Spleen (tissue), 11 donors: ENCODE measurements around the gene UNC79. TPM values are rescaled to one million over a fixed set of nuclear protein-coding genes. Genes with fewer than 3 reads are reported as not detected.

Experiments
- DNase-seq: peaks from one replicate; pipeline ENCODE4 v3.0.0-alpha.2; 2020
- H3K27ac ChIP-seq, 8 donors: fragments of 200-600 bp; sonication (generic) in 7 of 8; 1 replicate in 4 of 8; 2 replicates in 4 of 8; pipeline versions ENCODE4 v1.5.0 to v1.8.0; 2016 to 2021; ENCODE audit warnings: inconsistent platforms in 4 of 8, mild to moderate bottlenecking in 4 of 8, moderate library complexity in 1 of 8
- H3K27me3 ChIP-seq, 7 donors: fragments of 200-600 bp; sonication (generic) in 6 of 7; replicated peaks in 1 of 7; 1 replicate in 4 of 7; 2 replicates in 3 of 7; pipeline versions ENCODE4 v1.5.0 to v1.8.0; 2016 to 2021; ENCODE audit warnings: inconsistent platforms in 3 of 7, mild to moderate bottlenecking in 1 of 7
- H3K36me3 ChIP-seq, 6 donors: fragments of 200-600 bp; sonication (generic) in 5 of 6; 1 replicate in 4 of 6; 2 replicates in 2 of 6; pipeline versions ENCODE4 v1.5.0 to v1.8.0; 2016 to 2021; ENCODE audit warnings: inconsistent platforms in 2 of 6
- H3K4me1 ChIP-seq, 6 donors: fragments of 200-600 bp; sonication (generic) in 5 of 6; 1 replicate in 3 of 6; 2 replicates in 3 of 6; pipeline versions ENCODE4 v1.5.0 to v1.8.0; 2016 to 2021; ENCODE audit warnings: inconsistent platforms in 3 of 6
- H3K4me3 ChIP-seq, 8 donors: fragments of 200-600 bp; sonication (generic) in 7 of 8; 1 replicate in 4 of 8; 2 replicates in 4 of 8; pipeline versions ENCODE4 v1.5.0 to v1.8.0; 2016 to 2021; ENCODE audit warnings: inconsistent platforms in 4 of 8, mild to moderate bottlenecking in 4 of 8, moderate library complexity in 2 of 8
- H3K9me3 ChIP-seq, 8 donors: fragments of 200-600 bp; sonication (generic) in 7 of 8; 1 replicate in 4 of 8; 2 replicates in 4 of 8; pipeline versions ENCODE4 v1.5.0 to v1.8.0; 2016 to 2021; ENCODE audit warnings: inconsistent platforms in 4 of 8
- POLR2A ChIP-seq, 3 donors: fragments of 450-650 bp; IDR thresholded peaks; one replicate each; pipeline ENCODE4 v1.5.1; 2017; ENCODE audit warnings: antibody characterized with exemption in 3 of 3, mild to moderate bottlenecking in 1 of 3
- POLR2AphosphoS5 ChIP-seq, 3 donors: sonication (generic); formaldehyde crosslinking; IDR thresholded peaks; one replicate each; pipeline ENCODE4 v1.5.1; 2017; ENCODE audit warnings: antibody characterized with exemption in 3 of 3
- WGBS, 5 donors: extraction: QIAGEN DNeasy Blood & Tissue Kit in 3 of 5; methylation state at CpG; one replicate each; pipeline versions ENCODE4 v1.1.5 to v1.1.7; 2013 to 2018; 5-methylcytosine and 5-hydroxymethylcytosine counted together
- intact Hi-C: fragments of 100-400 bp; cut with DNase I; formaldehyde crosslinking; loops from one replicate; pipeline ENCODE4 v1.15.0; 2023; ENCODE audit warnings: low total_unique reads
- polyA plus RNA-seq, 3 donors: library from polyadenylated mRNA; stranded (reverse); fragments of 200-250 nt; gene quantifications; one replicate each; pipeline ENCODE4 v1.2.1, GENCODE V29; 2013
- total RNA-seq, 7 donors: library from RNA; depleted of rRNA in 3 of 7; stranded (reverse); fragments of >200 nt in 3 of 7; fragmentation: NEBNext Ultra II Directional in 4 of 7; extraction: Animal tissue kit (Norgen Biotek cat#: 25700) in 4 of 7; gene quantifications; one replicate each; pipeline versions ENCODE4 v1.1.0 to v1.2.1, GENCODE V29; 2016 to 2021
- TF ChIP-seq, protein P1 (sequence below), 11 experiments: fragments of 200-600 bp in 7 of 11; fragments of 450-650 bp in 4 of 11; sonication (generic) in 4 of 11; IDR thresholded peaks in 8 of 11; conservative IDR thresholded peaks in 3 of 11; 1 replicate in 7 of 11; 2 replicates in 4 of 11; pipeline versions ENCODE4 v1.4.0 to v1.8.0; 2016 to 2021; ENCODE audit warnings: antibody characterized with exemption in 11 of 11, inconsistent platforms in 4 of 11, mild to moderate bottlenecking in 1 of 11
- donor health status: healthy with polysubstance abuse.
- donor health status: DM: no; HTN: no; CAD: no; lungs with moderate emphysema.
- donor health status: DM: no; HTN: no; CAD: no.
- donor health status: Bipolar disorder and iron deficiency.
- donor health status: healthy.
- donor health status: DM: no; HTN: no; CAD: no.
- donor health status: DM: yes; HTN: yes; CAD: no.

The UNC79 gene
- total and polyA plus RNA-seq, 10 donors, result 0.03 to 0.24 (median 0.08) TPM; not detected in 2

DNA sequence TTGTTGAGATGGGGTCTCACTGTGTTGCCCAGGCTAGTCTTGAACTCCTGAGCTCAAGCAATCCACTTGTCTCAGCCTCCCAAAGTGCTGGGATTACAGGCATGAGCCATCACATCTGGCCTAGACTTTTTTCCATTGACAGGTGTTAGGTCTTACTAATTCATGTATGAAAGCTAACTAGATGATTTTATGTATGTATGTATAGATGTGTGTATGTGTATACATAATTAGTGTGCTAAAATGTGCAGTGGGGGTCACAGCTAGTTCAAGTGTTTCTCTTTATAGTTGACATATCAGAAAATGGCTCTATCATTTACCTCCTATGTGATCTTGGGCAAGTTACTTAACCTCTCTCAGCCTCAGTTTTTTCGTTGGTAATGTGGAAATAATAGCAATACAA lies 23.5 kb downstream of the UNC79 start:
- H3K27me3 ChIP-seq, result peaks cover 0 to 8% (median 0%) of the 10 kb centered on the region in 7 donors
- no peaks in the 10 kb centered on the region for H3K4me1 ChIP-seq
- no peak for DNase-seq
- no peaks in the 10 kb centered on the region for H3K36me3 ChIP-seq
- H3K27ac ChIP-seq, result no peak overlapping the region
- H3K9me3 ChIP-seq, result no peaks in the 10 kb centered on the region
- intact Hi-C loops, result no loop called here
- no peak overlapping the region for H3K4me3 ChIP-seq
- TF ChIP-seq, protein P1, sequence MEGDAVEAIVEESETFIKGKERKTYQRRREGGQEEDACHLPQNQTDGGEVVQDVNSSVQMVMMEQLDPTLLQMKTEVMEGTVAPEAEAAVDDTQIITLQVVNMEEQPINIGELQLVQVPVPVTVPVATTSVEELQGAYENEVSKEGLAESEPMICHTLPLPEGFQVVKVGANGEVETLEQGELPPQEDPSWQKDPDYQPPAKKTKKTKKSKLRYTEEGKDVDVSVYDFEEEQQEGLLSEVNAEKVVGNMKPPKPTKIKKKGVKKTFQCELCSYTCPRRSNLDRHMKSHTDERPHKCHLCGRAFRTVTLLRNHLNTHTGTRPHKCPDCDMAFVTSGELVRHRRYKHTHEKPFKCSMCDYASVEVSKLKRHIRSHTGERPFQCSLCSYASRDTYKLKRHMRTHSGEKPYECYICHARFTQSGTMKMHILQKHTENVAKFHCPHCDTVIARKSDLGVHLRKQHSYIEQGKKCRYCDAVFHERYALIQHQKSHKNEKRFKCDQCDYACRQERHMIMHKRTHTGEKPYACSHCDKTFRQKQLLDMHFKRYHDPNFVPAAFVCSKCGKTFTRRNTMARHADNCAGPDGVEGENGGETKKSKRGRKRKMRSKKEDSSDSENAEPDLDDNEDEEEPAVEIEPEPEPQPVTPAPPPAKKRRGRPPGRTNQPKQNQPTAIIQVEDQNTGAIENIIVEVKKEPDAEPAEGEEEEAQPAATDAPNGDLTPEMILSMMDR (IDR thresholded peaks at IDR 0.05 in 8 of 11, conservative IDR thresholded peaks at IDR 0.05 in 3 of 11), result no peak
- TF ChIP-seq POLR2A (IDR thresholded peaks at IDR 0.05) (no peak), POLR2AphosphoS5 (IDR thresholded peaks at IDR 0.05) (no peak)
- WGBS, 5 donors, result 45 to 64% (median 56%) methylated on average over 1 of the region's 1 CpG

GRCh38 chr14:93456356-93456755 lies 25.6 kb downstream of the UNC79 start:
- H3K36me3 ChIP-seq, result no peaks in the 10 kb centered on the region
- peaks cover 0 to 8% (median 0%) of the 10 kb centered on the region in 7 donors for H3K27me3 ChIP-seq
- no peak overlapping the region for H3K27ac ChIP-seq
- H3K4me3 ChIP-seq, result no peak overlapping the region
- intact Hi-C loops, result no loop called here
- DNase-seq, result no peak
- no peaks in the 10 kb centered on the region for H3K4me1 ChIP-seq
- no peaks in the 10 kb centered on the region for H3K9me3 ChIP-seq
- TF ChIP-seq, protein P1 (IDR thresholded peaks at IDR 0.05 in 8 of 11, conservative IDR thresholded peaks at IDR 0.05 in 3 of 11), result no peak
- TF ChIP-seq POLR2AphosphoS5 (IDR thresholded peaks at IDR 0.05) (no peak), POLR2A (IDR thresholded peaks at IDR 0.05) (no peak)

DNA sequence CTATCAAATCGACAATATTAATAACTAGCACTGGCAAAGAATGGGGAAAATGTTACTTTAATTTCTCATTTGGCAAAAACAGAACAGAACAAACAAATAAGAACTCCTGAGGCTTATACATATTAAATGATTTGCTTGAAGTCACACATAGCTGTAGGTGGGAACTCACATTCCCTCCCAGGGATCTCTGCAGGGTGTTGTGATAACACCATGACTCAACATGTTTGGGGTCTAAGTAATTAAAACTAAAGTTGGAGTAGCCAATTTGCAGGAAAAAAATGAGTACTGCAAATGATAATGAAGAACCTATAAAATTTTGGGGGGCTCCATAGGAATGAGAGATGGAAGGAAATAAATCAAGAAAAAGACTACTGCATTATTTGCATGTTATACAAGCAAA lies 27.5 kb downstream of the UNC79 start:
- DNase-seq, result no peak
- H3K27me3 ChIP-seq, result peaks cover 0 to 8% (median 0%) of the 10 kb centered on the region in 7 donors
- 82 to 91% (median 89%) methylated on average over 1 of the region's 1 CpG for WGBS, 5 donors
- intact Hi-C loops, result no loop called here
- no peaks in the 10 kb centered on the region for H3K36me3 ChIP-seq
- no peak overlapping the region for H3K27ac ChIP-seq
- H3K9me3 ChIP-seq, result no peaks in the 10 kb centered on the region
- TF ChIP-seq, protein P1 (IDR thresholded peaks at IDR 0.05 in 8 of 11, conservative IDR thresholded peaks at IDR 0.05 in 3 of 11), result no peak
- TF ChIP-seq POLR2A (IDR thresholded peaks at IDR 0.05), result no peak
- TF ChIP-seq POLR2AphosphoS5 (IDR thresholded peaks at IDR 0.05), result no peak
- no peaks in the 10 kb centered on the region for H3K4me1 ChIP-seq
- no peak overlapping the region for H3K4me3 ChIP-seq

DNA sequence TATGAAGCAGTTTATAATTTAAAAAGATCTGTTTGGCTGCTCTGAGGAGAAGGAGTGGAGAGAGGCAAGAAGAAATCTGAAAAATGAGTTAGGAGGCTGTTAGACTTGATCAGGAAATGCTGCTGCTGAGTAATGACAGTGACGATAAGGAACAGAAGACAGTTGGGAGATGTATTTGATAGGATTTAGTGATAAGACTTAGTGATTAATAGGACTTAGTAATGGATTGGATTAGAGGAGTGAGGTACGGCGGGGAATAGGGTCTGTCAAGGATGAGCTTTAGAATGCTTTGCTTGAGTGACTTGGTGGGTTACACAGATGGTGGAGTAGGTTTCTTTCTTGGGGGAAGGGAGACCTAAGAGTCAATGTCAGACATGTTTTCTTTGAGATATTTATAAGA lies 31.7 kb downstream of the UNC79 start:
- Histone ChIP-seq H3K9me3 (no peaks in the 10 kb centered on the region), H3K4me3 (no peak overlapping the region), H3K36me3 (no peaks in the 10 kb centered on the region), H3K27me3 (peaks cover 0 to 8% (median 0%) of the 10 kb centered on the region in 7 donors), H3K27ac (no peak overlapping the region), H3K4me1 (no peaks in the 10 kb centered on the region)
- TF ChIP-seq POLR2A (IDR thresholded peaks at IDR 0.05) (no peak), POLR2AphosphoS5 (IDR thresholded peaks at IDR 0.05) (no peak)
- TF ChIP-seq, protein P1 (IDR thresholded peaks at IDR 0.05 in 8 of 11, conservative IDR thresholded peaks at IDR 0.05 in 3 of 11), result no peak
- DNase-seq, result no peak
- intact Hi-C loops, result no loop called here
- 64 to 74% (median 69%) methylated on average over 3 of the region's 3 CpGs for WGBS, 5 donors
